Parathyroid adenoma (tissue), 2 donors: Measurements from ENCODE around the gene MAPK1.
"Not testable (repeated sequence)": the region's sequence is repeated elsewhere in the genome, so short reads cannot be mapped to it uniquely, and the experiment has no call there.

Source experiments
- H2AFZ ChIP-seq: fragments of 300-600 bp; sonication (generic); one replicate; pipeline ENCODE4 v1.7.0; 2017; ENCODE audit warnings: antibody characterized with exemption, mild to moderate bottlenecking
- H3K27ac ChIP-seq: fragments of 300-600 bp; sonication (generic); one replicate; pipeline ENCODE4 v1.7.0; 2017
- H3K27me3 ChIP-seq: fragments of 300-600 bp; sonication (generic); one replicate; pipeline ENCODE4 v1.7.0; 2017; ENCODE audit warnings: low read length; ENCODE audit not compliant: control insufficient read depth, insufficient read depth
- H3K36me3 ChIP-seq: fragments of 300-600 bp; sonication (generic); one replicate; pipeline ENCODE4 v1.7.0; 2017; ENCODE audit warnings: low read length; ENCODE audit not compliant: control insufficient read depth, insufficient read depth
- H3K4me1 ChIP-seq: fragments of 300-600 bp; sonication (generic); one replicate; pipeline ENCODE4 v1.7.0; 2017; ENCODE audit warnings: control low read depth
- H3K4me2 ChIP-seq: fragments of 300-600 bp; sonication (generic); one replicate; pipeline ENCODE4 v1.7.0; 2017; ENCODE audit warnings: low read length
- H3K4me3 ChIP-seq: fragments of 300-600 bp; sonication (generic); one replicate; pipeline ENCODE4 v1.7.0; 2017; ENCODE audit warnings: low read depth, low read length
- H3K79me2 ChIP-seq: fragments of 300-600 bp; sonication (generic); one replicate; pipeline ENCODE4 v1.7.0; 2017; ENCODE audit warnings: control low read depth
- H3K9ac ChIP-seq: fragments of 300-600 bp; sonication (generic); one replicate; pipeline ENCODE4 v1.7.0; 2017; ENCODE audit warnings: mild to moderate bottlenecking
- H3K9me3 ChIP-seq: fragments of 300-600 bp; sonication (generic); one replicate; pipeline ENCODE4 v1.7.0; 2017; ENCODE audit warnings: low read length; ENCODE audit not compliant: control insufficient read depth
- CTCF ChIP-seq: fragments of 300-600 bp; sonication (generic); IDR thresholded peaks from one replicate; pipeline ENCODE4 v1.7.0; 2017; ENCODE audit warnings: antibody characterized with exemption, mild to moderate bottlenecking
- donor health status: primary hyperparathyroidism.

The MAPK1 gene

GRCh38 chr22:21797444-21798221 lies 69.8 kb downstream of the MAPK1 start:
- H3K36me3 ChIP-seq: no peaks in the 10 kb centered on the region
- no peaks in the 10 kb centered on the region for H3K27me3 ChIP-seq
- H3K4me1 ChIP-seq: no peaks in the 10 kb centered on the region
- no peak for TF ChIP-seq CTCF
- H3K4me2 ChIP-seq: no peak overlapping the region
- no peak overlapping the region for H3K27ac ChIP-seq
- H2AFZ ChIP-seq: no peak overlapping the region
- H3K9me3 ChIP-seq: no peaks in the 10 kb centered on the region
- no peaks in the 10 kb centered on the region for H3K79me2 ChIP-seq
- no peak overlapping the region for H3K9ac ChIP-seq
- no peak overlapping the region for H3K4me3 ChIP-seq

DNA sequence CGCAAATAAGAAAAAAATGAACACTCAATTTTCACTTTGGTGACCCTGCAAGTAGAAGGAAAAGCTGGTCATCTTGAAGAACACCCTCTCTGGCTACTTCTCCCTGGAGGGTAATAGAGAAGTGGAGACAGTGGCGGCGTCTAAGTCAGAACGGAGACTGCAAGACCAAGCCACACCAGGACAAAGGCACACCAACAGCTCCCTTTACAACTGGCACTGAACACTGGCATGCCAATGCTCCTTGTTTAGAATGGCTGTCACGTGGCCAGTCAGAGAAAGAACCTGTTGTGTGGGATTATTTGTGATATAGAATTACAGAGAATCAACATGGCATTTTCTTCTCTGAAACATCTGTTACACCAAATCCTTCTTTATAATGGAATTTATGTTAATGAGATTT lies 70.6 kb downstream of the MAPK1 start:
- Histone ChIP-seq H3K4me2 (no peak overlapping the region), H3K4me3 (no peak overlapping the region), H3K27ac (no peak overlapping the region), H3K27me3 (no peaks in the 10 kb centered on the region), H3K9ac (no peak overlapping the region), H3K79me2 (no peaks in the 10 kb centered on the region), H3K36me3 (no peaks in the 10 kb centered on the region), H2AFZ (no peak overlapping the region), H3K9me3 (no peaks in the 10 kb centered on the region), H3K4me1 (no peaks in the 10 kb centered on the region)
- no peak for TF ChIP-seq CTCF

DNA sequence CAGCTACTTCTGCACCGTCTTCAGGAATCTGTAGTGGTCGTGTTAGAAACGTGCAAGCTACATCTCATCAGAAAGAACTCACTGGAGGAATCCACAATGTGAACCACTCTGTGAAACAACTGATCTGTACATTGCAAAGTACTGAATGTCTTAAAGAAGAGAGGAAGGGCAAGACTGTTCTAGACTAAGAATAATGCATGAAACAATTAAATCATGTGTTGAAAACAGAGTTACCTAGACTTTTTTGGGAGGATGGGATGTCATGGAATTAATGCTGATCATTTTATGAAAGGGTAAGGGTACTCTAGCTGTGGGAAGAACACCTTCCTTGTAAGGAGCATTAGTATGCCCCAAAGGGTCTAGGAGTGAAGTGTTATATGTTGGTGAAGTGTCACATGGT lies 71.2 kb downstream of the MAPK1 start:
- Histone ChIP-seq H3K27ac (no peak overlapping the region), H2AFZ (no peak overlapping the region), H3K4me3 (no peak overlapping the region), H3K27me3 (no peaks in the 10 kb centered on the region), H3K9me3 (no peaks in the 10 kb centered on the region), H3K4me2 (no peak overlapping the region), H3K4me1 (no peaks in the 10 kb centered on the region), H3K36me3 (no peaks in the 10 kb centered on the region), H3K79me2 (no peaks in the 10 kb centered on the region), H3K9ac (no peak overlapping the region)
- TF ChIP-seq CTCF: no peak

DNA sequence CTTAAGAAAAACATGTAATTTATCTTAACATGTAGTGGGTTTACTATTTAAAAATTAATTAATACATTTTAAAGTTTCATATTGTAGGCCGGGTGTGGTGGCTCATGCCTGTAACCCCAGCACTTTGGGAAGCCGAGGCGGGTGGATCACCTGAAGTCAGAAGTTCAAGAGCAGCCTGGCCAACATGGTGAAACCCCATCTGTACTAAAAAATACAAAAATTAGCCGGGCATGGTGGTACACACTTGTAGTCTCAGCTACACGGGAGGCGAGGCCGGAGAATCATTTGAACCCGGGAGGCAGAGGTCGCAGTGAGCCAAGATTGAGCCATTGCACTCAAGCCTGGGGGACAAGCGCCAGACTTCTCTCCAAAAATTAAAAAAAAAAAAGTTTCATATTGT lies 73.7 kb downstream of the MAPK1 start:
- not testable (repeated sequence) for H3K4me2 ChIP-seq, H3K79me2 ChIP-seq, H2AFZ ChIP-seq, H3K9me3 ChIP-seq, H3K27ac ChIP-seq, H3K27me3 ChIP-seq, H3K9ac ChIP-seq, H3K36me3 ChIP-seq, H3K4me3 ChIP-seq, H3K4me1 ChIP-seq

- Histone ChIP-seq H3K4me1 (no peaks in the 10 kb centered on the region), H3K4me2 (no peak overlapping the region), H3K9me3 (no peaks in the 10 kb centered on the region), H3K27me3 (no peaks in the 10 kb centered on the region), H3K79me2 (no peaks in the 10 kb centered on the region), H3K4me3 (no peak overlapping the region), H2AFZ (no peak overlapping the region), H3K36me3 (no peaks in the 10 kb centered on the region), H3K27ac (no peak overlapping the region), H3K9ac (no peak overlapping the region)
- no peak for TF ChIP-seq CTCF
These were observed 75.5 kb downstream of the MAPK1 start for GRCh38 chr22:21791635-21792625.

GRCh38 chr22:21790849-21791610 lies 76.4 kb downstream of the MAPK1 start:
- H2AFZ ChIP-seq, H3K4me1 ChIP-seq, H3K4me3 ChIP-seq, H3K9ac ChIP-seq, H3K4me2 ChIP-seq, H3K36me3 ChIP-seq, H3K79me2 ChIP-seq, H3K9me3 ChIP-seq, H3K27ac ChIP-seq, H3K27me3 ChIP-seq: not testable (repeated sequence)
